Stimulated activated CD8-positive, alpha-beta memory T cell treated with anti-CD3 and anti-CD28 coated beads, Interleukin-4, amount 100 ng/mL, for 1 hour (primary cell): ENCODE measurements around the gene ITLN1.
"Not testable (repeated sequence)": the region's sequence is repeated elsewhere in the genome, so short reads cannot be mapped to it uniquely, and the experiment has no call there.

Experiments
- DNase-seq, 2 donors: peaks; one replicate each; pipeline ENCODE4 v3.0.0-alpha.2; 2020; ENCODE audit warnings: low read depth in 2 of 2, low spot score in 1 of 2

Gene ITLN1

GRCh38 chr1:160885042-160885441 is at the start of gene ITLN1:
Gene ITLN1, minus strand, starts transcription at chr1:160885180. Its CDS starts 303 bp downstream, at chr1:160884877.
- DNase-seq: no peak

GRCh38 chr1:160933305-160933704 is 48.3 kb upstream of the ITLN1 start:
- not testable (repeated sequence) for DNase-seq

DNA sequence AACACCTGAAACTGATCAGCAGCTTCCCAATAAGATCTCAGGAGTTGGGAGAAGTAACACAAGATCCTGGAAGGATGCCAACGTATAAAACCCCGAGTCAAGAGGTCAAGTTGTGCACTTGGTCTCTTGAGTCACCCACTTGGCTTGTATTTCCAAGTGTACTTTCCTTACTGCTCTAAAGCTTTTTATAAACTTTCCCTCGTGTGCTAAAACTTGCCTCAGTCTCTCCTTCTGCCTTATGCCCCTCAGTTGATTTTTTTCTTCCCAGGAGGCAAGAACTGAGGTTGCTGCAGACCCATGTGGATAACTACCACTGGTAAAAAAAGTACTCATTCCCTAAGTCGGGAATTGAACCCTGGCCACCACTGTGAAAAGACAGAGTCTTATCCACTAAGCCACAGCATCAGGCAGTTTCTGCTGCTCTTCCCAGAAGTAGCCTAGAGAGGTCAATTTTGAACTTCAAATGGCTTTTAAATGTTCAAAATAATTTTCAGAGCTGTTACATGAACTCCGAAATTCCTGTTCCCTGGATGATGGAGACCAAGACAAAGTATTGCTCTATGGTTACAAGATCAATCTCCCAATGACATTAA is 40.8 kb upstream of the ITLN1 start:
- no peak for DNase-seq

DNA sequence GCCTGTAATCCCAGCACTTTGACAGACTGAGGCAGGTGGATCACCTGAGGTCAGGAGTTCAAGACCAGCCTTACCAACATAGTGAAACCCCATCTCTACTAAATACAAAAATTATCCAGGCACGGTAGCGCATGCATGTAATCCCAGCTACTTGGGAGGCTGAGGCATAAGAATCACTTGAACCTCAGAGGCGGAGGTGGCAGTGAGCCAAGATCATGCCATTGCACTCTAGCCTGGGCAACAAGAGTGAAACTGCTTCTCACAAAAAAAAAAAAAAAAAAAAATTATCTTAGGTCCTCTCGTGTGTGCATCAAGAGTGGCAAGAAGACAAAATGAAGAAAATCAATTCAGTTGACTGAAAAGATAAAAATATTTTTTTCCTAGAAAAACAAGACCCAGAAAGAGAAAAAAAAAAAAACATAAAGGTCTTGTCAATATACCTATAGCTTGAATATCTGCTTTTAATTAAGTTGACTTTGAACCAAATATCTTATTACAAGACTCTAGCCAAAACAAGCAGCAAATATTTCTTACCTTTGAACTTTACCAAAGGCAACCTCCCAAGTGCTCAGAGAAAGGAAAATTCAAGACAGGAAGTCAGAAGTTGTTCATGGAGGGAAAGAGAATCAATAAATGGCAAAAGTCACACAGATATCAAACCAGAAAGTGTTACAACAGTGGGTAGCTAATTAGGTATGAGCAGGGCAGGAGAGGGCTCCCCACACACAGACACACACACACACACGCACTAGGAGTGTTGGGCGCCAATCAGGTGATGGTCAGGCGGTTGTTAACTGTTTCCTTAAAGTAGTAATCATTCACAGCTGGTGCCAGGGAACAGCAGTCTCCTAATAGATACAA is 40.0 kb upstream of the ITLN1 start:
- DNase-seq: no peak

DNA sequence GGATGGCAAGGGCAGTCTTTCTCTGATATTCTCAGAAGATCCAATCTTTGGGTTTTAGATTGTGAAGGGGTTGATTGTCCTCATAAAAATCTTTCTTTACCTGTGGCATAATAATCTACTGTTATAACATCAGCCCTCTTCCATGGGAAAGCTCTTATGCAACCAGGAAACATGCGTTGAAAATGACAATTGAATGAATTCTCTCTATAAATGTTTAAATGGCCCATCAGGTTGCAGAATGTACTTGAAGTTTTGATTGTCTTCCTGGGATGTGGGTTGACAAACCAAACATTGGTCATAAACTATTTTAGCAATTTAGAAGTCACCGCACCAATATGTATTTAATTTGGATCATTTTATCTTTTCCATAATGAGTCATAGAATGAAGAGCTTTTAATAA is 31.7 kb upstream of the ITLN1 start:
- DNase-seq: no peak

- DNase-seq: not testable (repeated sequence)
Measured at GRCh38 chr1:160913229-160913628, 28.2 kb upstream of the ITLN1 start.

DNA sequence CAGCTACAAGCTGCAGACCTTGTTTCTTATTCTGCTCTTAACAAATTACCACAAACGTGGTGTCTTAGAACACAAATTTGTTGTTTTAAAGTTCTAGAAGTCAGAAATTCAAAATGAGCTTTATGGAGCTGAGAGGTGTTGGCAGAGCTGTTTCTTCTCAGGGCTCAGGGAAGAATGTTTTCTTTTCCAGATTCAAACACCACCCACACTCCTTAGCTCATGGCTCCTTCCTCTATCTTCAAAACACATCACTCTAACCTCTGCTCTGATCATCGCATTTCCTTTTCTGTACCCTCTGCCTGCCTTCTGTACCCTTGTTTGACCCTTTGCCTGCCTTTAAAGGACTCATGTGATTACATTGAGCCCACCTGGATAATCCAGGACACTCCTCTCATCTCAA is 26.9 kb upstream of the ITLN1 start:
- DNase-seq: no peak

DNA sequence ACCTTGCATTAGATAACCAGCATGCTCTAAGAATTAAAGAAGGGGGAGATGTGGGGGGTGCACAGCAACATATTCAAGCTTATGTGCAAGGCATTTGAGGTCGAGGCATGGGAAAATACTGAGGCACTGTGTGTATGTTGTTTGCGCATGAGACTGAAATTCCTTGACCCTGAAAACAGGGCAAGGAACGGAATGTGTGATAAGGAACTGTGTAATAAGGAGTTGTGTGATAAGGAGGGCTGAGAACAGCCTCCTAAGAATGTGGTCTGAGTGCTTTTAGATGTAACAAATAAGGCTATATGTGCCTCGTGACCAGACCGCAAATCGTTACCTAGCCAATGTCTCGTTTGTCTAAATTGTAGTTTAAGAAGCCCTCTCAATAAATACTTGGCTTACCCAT is 26.5 kb upstream of the ITLN1 start:
- DNase-seq: no peak

- no peak for DNase-seq
Measured at GRCh38 chr1:160910170-160910750, 25.3 kb upstream of the ITLN1 start.

GRCh38 chr1:160907976-160908375 is 23.0 kb upstream of the ITLN1 start:
- no peak for DNase-seq

GRCh38 chr1:160905617-160905989 is 20.6 kb upstream of the ITLN1 start:
- DNase-seq: no peak

GRCh38 chr1:160904783-160905616 is 20.0 kb upstream of the ITLN1 start:
- no peak for DNase-seq

- DNase-seq: not testable (repeated sequence)
Measured at GRCh38 chr1:160902251-160902650, 17.3 kb upstream of the ITLN1 start.

- DNase-seq: no peak
Measured at GRCh38 chr1:160901768-160902167, 16.8 kb upstream of the ITLN1 start.

- not testable (repeated sequence) for DNase-seq
Measured at GRCh38 chr1:160900683-160901082, 15.7 kb upstream of the ITLN1 start.

GRCh38 chr1:160894368-160895135 is 9.6 kb upstream of the ITLN1 start:
- DNase-seq: not testable (repeated sequence)

- no peak for DNase-seq
Measured at GRCh38 chr1:160891474-160891873, 6.5 kb upstream of the ITLN1 start.

DNA sequence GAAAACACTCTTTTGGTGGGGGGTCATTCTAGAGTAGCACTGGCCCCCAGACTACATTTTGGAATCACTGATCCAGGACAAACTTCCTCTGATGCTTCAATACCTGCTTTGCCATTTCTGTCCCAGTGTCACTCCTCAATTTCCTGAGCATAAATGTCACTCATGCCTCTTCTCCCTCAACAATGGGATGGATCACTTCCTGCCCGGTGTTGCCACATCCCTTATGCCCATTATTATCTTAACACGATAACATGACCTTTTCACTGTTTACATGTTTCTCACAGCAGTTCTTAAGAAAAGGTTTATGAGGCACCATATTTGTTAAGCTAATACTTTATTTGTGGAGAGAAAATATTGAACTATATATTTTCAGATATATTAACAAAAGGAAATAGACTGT is 3.9 kb upstream of the ITLN1 start:
- no peak for DNase-seq

DNA sequence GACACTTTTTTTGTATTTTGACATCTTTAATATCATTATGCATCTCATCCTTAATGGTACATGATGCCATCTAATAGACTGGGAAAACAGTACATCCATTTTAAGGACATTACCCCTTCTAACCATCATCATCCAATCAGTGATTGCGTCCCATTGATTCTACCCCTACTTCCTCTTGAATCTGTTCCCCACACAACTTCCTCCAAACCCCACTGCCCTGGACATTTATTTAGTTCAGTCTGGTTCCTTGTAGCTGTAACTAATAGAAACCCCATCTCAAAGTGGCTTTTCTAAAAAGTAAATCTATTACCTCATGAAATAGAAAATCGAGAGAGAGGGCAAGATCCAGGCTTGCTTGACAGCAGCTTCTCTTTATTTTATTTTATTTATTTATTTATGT is 2.1 kb upstream of the ITLN1 start:
- DNase-seq: no peak

GRCh38 chr1:160884579-160884978 is 401 bp downstream of the ITLN1 start:
- DNase-seq: no peak
